Measurements from ENCODE around the gene FES. TPM values are rescaled to one million over a fixed set of nuclear protein-coding genes. Genes with fewer than 3 reads are reported as not detected.
"Not testable (repeated sequence)": the region's sequence is repeated elsewhere in the genome, so short reads cannot be mapped to it uniquely, and the experiment has no call there.

The FES gene
- total RNA-seq, 1 donor from 2014 or later, result 3.2 TPM

DNA sequence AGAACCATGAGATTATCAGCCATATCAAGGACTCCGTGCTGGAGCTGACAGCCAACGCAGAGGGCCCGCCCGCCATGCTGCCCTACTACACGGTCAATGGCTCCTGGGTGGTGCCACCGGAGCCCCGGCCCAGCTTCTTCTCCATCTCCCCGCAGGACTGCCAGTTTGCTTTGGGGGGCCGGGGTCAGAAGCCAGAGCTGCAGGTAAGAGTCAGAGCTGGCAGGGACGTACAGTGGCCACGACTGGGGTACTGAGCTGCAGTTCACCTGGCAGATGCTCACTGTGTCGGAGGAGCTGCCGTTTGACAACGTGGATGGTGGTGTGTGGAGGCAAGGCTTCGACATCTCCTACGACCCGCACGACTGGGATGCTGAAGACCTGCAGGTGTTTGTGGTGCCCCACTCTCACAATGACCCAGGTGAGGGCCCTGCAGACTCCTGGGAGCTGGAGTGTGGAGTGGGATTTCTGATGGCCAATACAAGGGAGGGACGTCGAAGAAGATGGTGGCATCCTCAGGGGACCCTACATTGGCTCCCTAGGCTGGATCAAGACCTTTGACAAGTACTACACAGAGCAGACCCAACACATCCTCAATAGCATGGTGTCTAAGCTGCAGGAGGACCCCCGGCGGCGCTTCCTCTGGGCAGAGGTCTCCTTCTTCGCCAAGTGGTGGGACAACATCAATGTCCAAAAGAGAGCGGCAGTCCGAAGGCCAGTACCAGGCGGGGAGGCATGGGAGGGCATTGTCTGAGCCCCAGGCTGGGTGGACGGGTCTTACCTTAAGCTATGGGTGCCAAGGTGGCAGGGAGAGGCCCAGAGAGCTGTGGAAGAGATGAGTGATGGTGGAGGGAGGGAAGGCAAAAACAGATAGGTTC, 21.2 kb downstream of the FES start:
- Histone ChIP-seq H3K4me3 (ENCODE audit: low read depth, low read length) (no peak overlapping the region), H3K36me3 (ENCODE audit: control insufficient read depth, insufficient read depth, low read length) (peaks cover 18% of the 10 kb centered on the region), H3K27me3 (ENCODE audit: control insufficient read depth, insufficient read depth, low read length) (no peaks in the 10 kb centered on the region)
- DNase-seq (ENCODE audit: low read depth), result no peak
- TF ChIP-seq, protein P1, sequence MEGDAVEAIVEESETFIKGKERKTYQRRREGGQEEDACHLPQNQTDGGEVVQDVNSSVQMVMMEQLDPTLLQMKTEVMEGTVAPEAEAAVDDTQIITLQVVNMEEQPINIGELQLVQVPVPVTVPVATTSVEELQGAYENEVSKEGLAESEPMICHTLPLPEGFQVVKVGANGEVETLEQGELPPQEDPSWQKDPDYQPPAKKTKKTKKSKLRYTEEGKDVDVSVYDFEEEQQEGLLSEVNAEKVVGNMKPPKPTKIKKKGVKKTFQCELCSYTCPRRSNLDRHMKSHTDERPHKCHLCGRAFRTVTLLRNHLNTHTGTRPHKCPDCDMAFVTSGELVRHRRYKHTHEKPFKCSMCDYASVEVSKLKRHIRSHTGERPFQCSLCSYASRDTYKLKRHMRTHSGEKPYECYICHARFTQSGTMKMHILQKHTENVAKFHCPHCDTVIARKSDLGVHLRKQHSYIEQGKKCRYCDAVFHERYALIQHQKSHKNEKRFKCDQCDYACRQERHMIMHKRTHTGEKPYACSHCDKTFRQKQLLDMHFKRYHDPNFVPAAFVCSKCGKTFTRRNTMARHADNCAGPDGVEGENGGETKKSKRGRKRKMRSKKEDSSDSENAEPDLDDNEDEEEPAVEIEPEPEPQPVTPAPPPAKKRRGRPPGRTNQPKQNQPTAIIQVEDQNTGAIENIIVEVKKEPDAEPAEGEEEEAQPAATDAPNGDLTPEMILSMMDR (IDR thresholded peaks at IDR 0.05; ENCODE audit: insufficient read depth, low read length, severe bottlenecking), result no peak
- FAIRE-seq, result no peak

DNA sequence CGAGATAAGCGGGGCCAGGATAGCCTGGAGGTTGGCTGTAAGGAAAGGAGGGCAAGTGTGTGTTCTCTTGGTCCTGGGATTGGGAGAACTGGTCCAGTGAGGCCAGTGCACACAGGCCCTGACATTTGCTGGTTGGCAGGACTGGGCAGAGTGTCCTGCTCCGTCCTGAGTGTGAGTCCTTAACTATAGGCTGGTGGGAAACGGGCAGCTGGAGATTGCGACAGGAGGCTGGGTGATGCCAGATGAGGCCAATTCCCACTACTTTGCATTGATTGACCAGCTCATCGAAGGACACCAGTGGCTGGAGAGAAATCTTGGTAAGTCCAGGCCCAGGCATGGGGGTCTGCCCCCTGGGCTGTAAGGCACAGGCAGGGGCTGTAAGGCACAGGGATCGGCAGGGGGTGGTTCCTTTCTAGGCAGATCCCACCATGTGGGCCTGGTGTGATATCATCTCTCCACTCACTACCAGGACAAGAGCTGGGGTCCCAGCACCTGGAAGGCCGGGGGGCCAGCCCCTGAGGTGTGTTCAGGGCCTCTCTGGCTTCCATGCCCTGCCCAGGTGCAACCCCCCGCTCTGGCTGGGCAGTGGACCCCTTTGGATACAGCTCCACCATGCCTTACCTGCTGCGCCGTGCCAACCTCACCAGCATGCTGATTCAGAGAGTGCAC, 22.0 kb downstream of the FES start:
- Histone ChIP-seq H3K36me3 (ENCODE audit: control insufficient read depth, insufficient read depth, low read length) (peaks cover 23% of the 10 kb centered on the region), H3K27me3 (ENCODE audit: control insufficient read depth, insufficient read depth, low read length) (no peaks in the 10 kb centered on the region), H3K4me3 (ENCODE audit: low read depth, low read length) (no peak overlapping the region)
- FAIRE-seq (no peak), DNase-seq (ENCODE audit: low read depth) (no peak)
- TF ChIP-seq, protein P1 (IDR thresholded peaks at IDR 0.05; ENCODE audit: insufficient read depth, low read length, severe bottlenecking), result no peak

DNA sequence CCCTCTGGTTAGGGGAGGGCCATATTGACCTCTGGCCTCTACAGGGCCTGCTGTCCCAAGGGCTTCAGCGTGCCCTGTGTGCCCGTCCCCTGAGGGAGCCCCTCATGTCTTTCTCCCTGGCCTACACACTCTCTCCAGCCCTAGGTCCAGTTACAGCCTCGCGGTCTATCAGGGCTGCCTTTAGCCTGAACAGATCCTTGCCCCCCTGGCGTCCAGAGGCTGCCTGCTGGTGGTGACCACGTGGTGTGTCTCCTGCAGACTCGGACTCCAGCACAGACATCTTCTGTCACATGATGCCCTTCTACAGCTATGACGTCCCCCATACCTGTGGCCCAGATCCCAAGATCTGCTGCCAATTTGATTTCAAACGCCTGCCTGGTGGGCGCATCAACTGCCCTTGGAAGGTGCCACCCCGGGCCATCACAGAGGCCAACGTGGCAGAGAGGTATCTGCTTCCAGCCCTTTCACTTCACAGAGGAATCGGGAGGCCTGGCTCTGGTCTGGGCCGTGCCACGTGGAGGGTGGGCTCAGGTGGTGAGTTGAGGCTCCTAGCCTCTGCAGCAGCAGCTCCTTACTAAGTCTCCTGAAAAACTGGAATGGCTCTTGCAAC, 22.9 kb downstream of the FES start:
- no peaks in the 10 kb centered on the region for H3K27me3 ChIP-seq (ENCODE audit: control insufficient read depth, insufficient read depth, low read length)
- TF ChIP-seq, protein P1 (IDR thresholded peaks at IDR 0.05; ENCODE audit: insufficient read depth, low read length, severe bottlenecking), result no peak
- no peak for DNase-seq (ENCODE audit: low read depth)
- no peak overlapping the region for H3K4me3 ChIP-seq (ENCODE audit: low read depth, low read length)
- H3K36me3 ChIP-seq (ENCODE audit: control insufficient read depth, insufficient read depth, low read length), result peaks cover 25% of the 10 kb centered on the region
- no peak for FAIRE-seq

DNA sequence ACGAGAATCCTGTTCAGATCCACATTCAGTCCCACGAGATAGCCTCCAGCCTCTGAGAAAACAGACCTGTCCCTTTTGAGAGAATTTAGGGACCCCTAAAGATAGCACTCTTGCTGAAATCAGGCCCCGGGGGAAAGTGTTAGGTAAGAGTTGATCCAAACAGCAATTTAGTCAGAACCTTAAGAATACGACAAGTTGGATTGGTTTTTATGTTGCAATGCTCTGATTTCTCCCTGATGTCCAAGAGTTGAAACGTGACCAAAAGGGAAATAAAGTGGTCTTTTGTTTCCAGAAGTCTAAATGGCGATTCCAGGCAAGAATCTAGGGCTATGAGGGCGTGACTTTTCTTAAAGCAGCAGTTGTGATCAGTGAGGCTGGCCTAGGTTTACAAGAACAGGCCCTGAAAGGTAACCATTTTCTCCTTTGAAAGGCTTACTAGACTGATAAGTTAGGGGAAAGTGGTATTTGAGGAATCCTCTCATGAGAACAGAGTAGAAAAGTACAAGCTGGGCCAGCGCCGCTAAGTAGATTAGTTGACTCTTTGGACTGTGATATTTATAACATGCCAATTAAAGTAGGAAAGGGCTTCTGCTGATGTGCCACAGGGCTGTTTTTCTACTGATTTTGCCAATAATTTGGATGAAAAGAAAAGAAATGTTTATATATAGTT, 23.7 kb downstream of the FES start:
- no peak for DNase-seq (ENCODE audit: low read depth)
- FAIRE-seq, result no peak
- TF ChIP-seq, protein P1 (IDR thresholded peaks at IDR 0.05; ENCODE audit: insufficient read depth, low read length, severe bottlenecking), result no peak
- no peak overlapping the region for H3K4me3 ChIP-seq (ENCODE audit: low read depth, low read length)
- H3K36me3 ChIP-seq (ENCODE audit: control insufficient read depth, insufficient read depth, low read length), result peaks cover 30% of the 10 kb centered on the region
- H3K27me3 ChIP-seq (ENCODE audit: control insufficient read depth, insufficient read depth, low read length), result no peaks in the 10 kb centered on the region

DNA sequence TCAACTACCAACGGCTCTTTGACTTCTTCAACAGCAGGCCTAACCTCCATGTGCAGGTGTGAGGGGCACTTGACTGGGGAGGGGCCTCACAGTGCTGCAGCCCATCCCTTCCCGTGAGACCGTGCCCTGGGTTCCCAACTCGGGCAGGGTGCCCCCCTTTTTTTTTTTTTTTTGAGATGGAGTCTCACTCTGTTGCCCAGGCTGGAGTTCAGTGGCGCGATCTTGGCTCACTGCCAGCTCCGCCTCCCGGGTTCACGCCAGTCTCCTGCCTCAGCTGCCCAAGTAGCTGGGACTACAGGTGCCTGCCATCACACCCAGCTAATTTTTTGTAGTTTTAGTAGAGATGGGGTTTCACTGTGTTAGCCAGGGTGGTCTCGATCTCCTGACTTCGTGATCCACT, 25.1 kb downstream of the FES start:
- not testable (repeated sequence) for H3K4me3 ChIP-seq (ENCODE audit: low read depth, low read length); DNase-seq (ENCODE audit: low read depth); H3K27me3 ChIP-seq (ENCODE audit: control insufficient read depth, insufficient read depth, low read length); FAIRE-seq
- H3K36me3 ChIP-seq (ENCODE audit: control insufficient read depth, insufficient read depth, low read length), result peaks cover 34% of the 10 kb centered on the region

DNA sequence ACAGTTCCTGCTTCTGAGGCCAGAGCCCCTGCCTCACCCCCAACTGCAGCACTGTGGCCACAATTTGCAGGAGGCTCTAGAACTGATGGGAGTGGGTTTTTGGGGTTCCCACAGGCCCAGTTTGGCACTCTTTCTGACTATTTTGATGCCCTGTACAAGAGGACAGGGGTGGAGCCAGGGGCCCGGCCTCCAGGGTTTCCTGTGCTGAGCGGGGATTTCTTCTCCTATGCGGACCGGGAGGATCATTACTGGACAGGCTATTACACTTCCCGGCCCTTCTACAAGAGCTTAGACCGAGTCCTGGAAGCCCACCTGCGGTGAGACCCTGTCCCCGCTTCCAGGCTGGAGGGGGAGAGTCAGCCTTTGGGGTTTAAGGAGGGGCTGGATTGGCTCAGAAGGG, 25.7 kb downstream of the FES start:
- DNase-seq (ENCODE audit: low read depth), result no peak
- no peak for FAIRE-seq
- Histone ChIP-seq H3K4me3 (ENCODE audit: low read depth, low read length) (no peak overlapping the region), H3K36me3 (ENCODE audit: control insufficient read depth, insufficient read depth, low read length) (peaks cover 34% of the 10 kb centered on the region), H3K27me3 (ENCODE audit: control insufficient read depth, insufficient read depth, low read length) (no peaks in the 10 kb centered on the region)
- TF ChIP-seq, protein P1 (IDR thresholded peaks at IDR 0.05; ENCODE audit: insufficient read depth, low read length, severe bottlenecking), result no peak
